Measurements from ENCODE around the gene GSTM4. TPM values are rescaled to one million over a fixed set of nuclear protein-coding genes. Genes with fewer than 3 reads are reported as not detected.

GSTM4 gene
- total RNA-seq, 4 donors from 2014 or later: 33.1 to 43.1 (median 39.1) TPM

DNA sequence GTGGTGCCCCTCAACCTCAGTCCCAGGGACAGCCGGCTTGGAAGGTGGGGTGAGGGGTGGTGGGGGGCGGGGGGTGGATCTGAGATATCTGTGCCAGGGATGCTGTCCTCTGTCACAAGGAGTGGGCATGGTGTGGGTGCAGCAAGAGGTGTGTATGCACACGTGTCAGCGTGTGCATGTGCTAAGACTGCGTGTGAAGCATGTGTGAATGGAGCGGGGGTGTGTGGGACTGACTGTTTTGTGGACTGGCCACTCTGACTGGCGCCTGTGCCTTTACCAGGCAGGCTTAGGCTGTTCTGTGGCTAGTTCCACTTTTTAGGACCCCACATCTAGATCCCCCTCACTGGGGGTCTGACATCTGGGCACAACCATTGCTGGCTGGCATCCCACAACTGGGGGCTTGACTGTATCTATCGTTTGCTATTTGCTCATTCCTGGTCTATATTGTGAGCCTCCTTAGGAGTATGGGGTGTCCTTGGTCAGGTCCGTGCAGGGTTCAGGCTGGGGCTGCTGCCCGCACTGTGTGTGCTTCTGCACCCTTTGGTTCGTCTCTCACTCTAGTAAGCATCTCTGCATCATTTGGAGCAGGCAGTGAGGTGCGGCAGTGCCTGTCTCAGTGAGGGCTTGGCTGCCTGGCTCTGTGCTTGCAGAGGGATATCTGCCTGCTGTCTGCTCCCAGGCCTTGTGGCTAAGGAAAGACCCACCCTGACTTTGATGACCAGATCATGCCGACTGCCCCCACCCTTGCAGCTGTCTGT is 34.3 kb upstream of the GSTM4 start:
- Histone ChIP-seq H3K4me1 (peaks cover 34 to 68% (median 66%) of the 10 kb centered on the region in 4 donors), H3K27ac (replicated peaks in 1 of 4) (peak overlapping the region; percentile 75 to 86 (median 80)), H3K9me3 (no peaks in the 10 kb centered on the region), H3K4me3 (peak overlapping the region; percentile 58 to 72 (median 64)), H3K36me3 (peaks cover 5 to 9% (median 6%) of the 10 kb centered on the region in 4 donors), H3K27me3 (no peaks in the 10 kb centered on the region)
- TF ChIP-seq POLR2A (IDR thresholded peaks at IDR 0.05; ENCODE audit: low read depth) (no peak), EP300 (IDR thresholded peaks at IDR 0.05) (no peak), POLR2AphosphoS5 (IDR thresholded peaks at IDR 0.05) (no peak), CTCF (IDR thresholded peaks at IDR 0.05) (no peak)
- DNase-seq (ENCODE audit: extremely low spot score): peak; percentile 82
- intact Hi-C loops (cut with DNase I): loop anchor here (2.0 kb wide), 1 partner anchor 73 kb away; the partner anchor contains the start of gene GNAI3
- 42% methylated on average over 7 of the region's 13 CpGs for WGBS

GRCh38 chr1:109622137-109622892 is 33.6 kb upstream of the GSTM4 start:
- H3K4me1 ChIP-seq: peaks cover 34 to 68% (median 66%) of the 10 kb centered on the region in 4 donors
- no peak overlapping the region for H3K4me3 ChIP-seq
- DNase-seq (ENCODE audit: extremely low spot score): peak; percentile 34
- H3K36me3 ChIP-seq: peaks cover 13 to 16% (median 14%) of the 10 kb centered on the region in 4 donors
- no peaks in the 10 kb centered on the region for H3K27me3 ChIP-seq
- WGBS: 70% methylated on average over 5 of the region's 11 CpGs
- no peaks in the 10 kb centered on the region for H3K9me3 ChIP-seq
- TF ChIP-seq POLR2AphosphoS5 (IDR thresholded peaks at IDR 0.05) (no peak), CTCF (IDR thresholded peaks at IDR 0.05) (no peak), POLR2A (IDR thresholded peaks at IDR 0.05; ENCODE audit: low read depth) (no peak), EP300 (IDR thresholded peaks at IDR 0.05) (no peak)
- intact Hi-C loops (cut with DNase I): no loop called here
- no peak overlapping the region for H3K27ac ChIP-seq (replicated peaks in 1 of 4)

DNA sequence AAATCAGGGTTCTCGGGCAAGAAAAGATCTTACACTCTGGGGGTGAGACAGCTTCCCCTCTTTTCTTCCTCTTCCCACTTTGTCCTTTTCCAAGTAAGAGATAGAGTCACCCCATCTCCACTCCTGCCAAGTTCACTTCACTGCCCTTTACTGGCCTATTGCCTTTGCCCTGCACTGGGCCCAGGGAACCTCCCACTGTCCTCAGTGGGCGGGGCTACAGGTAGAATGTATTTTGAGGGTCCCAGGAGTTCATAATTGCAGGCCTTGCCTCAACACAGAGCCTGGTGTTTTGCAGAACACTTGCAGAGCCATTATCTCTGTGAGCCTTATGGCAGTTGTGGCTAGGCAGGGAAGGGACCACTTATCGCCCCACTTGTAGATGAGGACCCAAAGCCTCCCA is 33.0 kb upstream of the GSTM4 start:
- peaks cover 13 to 21% (median 19%) of the 10 kb centered on the region in 4 donors for H3K36me3 ChIP-seq
- peaks cover 34 to 68% (median 66%) of the 10 kb centered on the region in 4 donors for H3K4me1 ChIP-seq
- intact Hi-C loops (cut with DNase I): no loop called here
- TF ChIP-seq POLR2AphosphoS5 (IDR thresholded peaks at IDR 0.05) (no peak), EP300 (IDR thresholded peaks at IDR 0.05) (no peak), POLR2A (IDR thresholded peaks at IDR 0.05; ENCODE audit: low read depth) (no peak), CTCF (IDR thresholded peaks at IDR 0.05) (no peak)
- H3K27ac ChIP-seq (replicated peaks in 1 of 4): peak overlapping the region in 1 of 4 donors; percentile 11
- no peaks in the 10 kb centered on the region for H3K9me3 ChIP-seq
- no peak overlapping the region for H3K4me3 ChIP-seq
- peak; percentile 57 for DNase-seq (ENCODE audit: extremely low spot score)
- H3K27me3 ChIP-seq: no peaks in the 10 kb centered on the region
- 91% methylated on average over 3 of the region's 3 CpGs for WGBS

GRCh38 chr1:109623601-109624161 is 32.2 kb upstream of the GSTM4 start:
- peaks cover 34 to 68% (median 66%) of the 10 kb centered on the region in 4 donors for H3K4me1 ChIP-seq
- DNase-seq (ENCODE audit: extremely low spot score): peak; percentile 64

More at GRCh38 chr1:109623601-109624161, 32.2 kb upstream of the GSTM4 start:
- 62% methylated on average over 5 of the region's 11 CpGs for WGBS
- H3K9me3 ChIP-seq: no peaks in the 10 kb centered on the region
- H3K27me3 ChIP-seq: no peaks in the 10 kb centered on the region
- peak overlapping the region in 3 of 4 donors; percentile 11 to 55 (median 53) for H3K27ac ChIP-seq (replicated peaks in 1 of 4)
- TF ChIP-seq EP300 (IDR thresholded peaks at IDR 0.05) (no peak), POLR2A (IDR thresholded peaks at IDR 0.05; ENCODE audit: low read depth) (no peak), POLR2AphosphoS5 (IDR thresholded peaks at IDR 0.05) (no peak), CTCF (IDR thresholded peaks at IDR 0.05) (no peak)
- peaks cover 20 to 29% (median 27%) of the 10 kb centered on the region in 4 donors for H3K36me3 ChIP-seq
- H3K4me3 ChIP-seq: peak overlapping the region in 2 of 4 donors; percentile 18 to 20
- intact Hi-C loops (cut with DNase I): no loop called here
